WTC11 (cell line): Measurements from ENCODE around the gene SH3PXD2A. TPM values are rescaled to one million over a fixed set of nuclear protein-coding genes. Genes with fewer than 3 reads are reported as not detected.

Experiments
- ATAC-seq: fragments of 200-7000 bp; cut with Tn5 transposase; 2 replicates; pipeline ENCODE4 v1.10.0; 2021; ENCODE audit warnings: mild to moderate bottlenecking, moderate library complexity
- CTCF ChIA-PET: fragments of 300-600 bp; sonication (Branson Sonifier 250); formaldehyde crosslinking; loops from one replicate; lab custom pipeline; 2021; ENCODE audit warnings: antibody characterized with exemption; lab: Charles Lee
- POLR2A ChIA-PET: fragments of 350-600 bp; sonication (Branson Sonifier 250); formaldehyde crosslinking; loops from one replicate; lab custom pipeline; 2021; ENCODE audit warnings: antibody characterized with exemption; lab: Charles Lee
- DNase-seq: peaks from one replicate; pipeline ENCODE4 v3.0.0; 2021; ENCODE audit warnings: low spot score
- H3K27ac Mint-ChIP-seq: 2 replicates; pipeline ENCODE4 v1.8.0; 2021; ENCODE audit warnings: mixed read lengths
- H3K27me3 Mint-ChIP-seq: 2 replicates; pipeline ENCODE4 v1.8.0; 2021; ENCODE audit warnings: low read depth, mild to moderate bottlenecking, moderate library complexity, mixed read lengths
- H3K36me3 Mint-ChIP-seq: 2 replicates; pipeline ENCODE4 v1.8.0; 2021; ENCODE audit warnings: mixed read lengths
- H3K4me1 Mint-ChIP-seq: 2 replicates; pipeline ENCODE4 v1.8.0; 2022; ENCODE audit warnings: mixed read lengths
- H3K4me3 Mint-ChIP-seq: 2 replicates; pipeline ENCODE4 v1.8.0; 2021; ENCODE audit warnings: mild to moderate bottlenecking, moderate library complexity, mixed read lengths
- H3K9me3 Mint-ChIP-seq: 2 replicates; pipeline ENCODE4 v1.8.0; 2021; ENCODE audit warnings: mixed read lengths
- HMGA2 ChIP-seq: fragments of 250-450 bp; sonication (Bioruptor Pico); IDR thresholded peaks from 2 replicates; pipeline ENCODE4 v1.4.0; 2021; ENCODE audit warnings: mild to moderate bottlenecking, moderate library complexity
- MYBL2 ChIP-seq: sonication (generic); formaldehyde crosslinking; IDR thresholded peaks from 2 replicates; pipeline ENCODE4 v1.8.1; 2023; ENCODE audit warnings: mild to moderate bottlenecking, moderate library complexity, missing genetic modification reagents
- RORB ChIP-seq: fragments of 250-450 bp; sonication (Bioruptor Pico); IDR thresholded peaks from 2 replicates; pipeline ENCODE4 v1.9.0; 2021; ENCODE audit warnings: mild to moderate bottlenecking
- SMAD4 ChIP-seq: sonication (generic); formaldehyde crosslinking; IDR thresholded peaks from 2 replicates; pipeline ENCODE4 v1.8.0; 2022; ENCODE audit warnings: mild to moderate bottlenecking, missing genetic modification reagents
- ZNF121 ChIP-seq: sonication (generic); formaldehyde crosslinking; IDR thresholded peaks from 2 replicates; pipeline ENCODE4 v1.8.0; 2023; ENCODE audit warnings: missing genetic modification reagents
- ZNF317 ChIP-seq: sonication (generic); formaldehyde crosslinking; IDR thresholded peaks from 2 replicates; pipeline ENCODE4 v1.8.1; 2023; ENCODE audit warnings: low read depth, mild to moderate bottlenecking, moderate library complexity, missing genetic modification reagents, borderline replicate concordance
- ZNF396 ChIP-seq: fragments of 250-450 bp; sonication (Bioruptor Pico); IDR thresholded peaks from 2 replicates; pipeline ENCODE4 v1.8.0; 2021; ENCODE audit warnings: mild to moderate bottlenecking, moderate library complexity, borderline replicate concordance
- ZNF416 ChIP-seq: fragments of 250-450 bp; sonication (Bioruptor Pico); IDR thresholded peaks from 2 replicates; pipeline ENCODE4 v1.9.0; 2021; ENCODE audit warnings: mild to moderate bottlenecking, inconsistent platforms
- total RNA-seq: library from RNA; stranded (reverse); gene quantifications from 3 replicates; pipeline ENCODE4 v1.2.3, GENCODE V29; 2021
- TF ChIP-seq, protein P1 (sequence below): fragments of 250-450 bp; sonication (Bioruptor Pico); IDR thresholded peaks from 2 replicates; pipeline ENCODE4 v1.9.0; 2021; ENCODE audit warnings: mild to moderate bottlenecking
- TF ChIP-seq, protein P2 (sequence below): sonication (generic); formaldehyde crosslinking; IDR thresholded peaks from 2 replicates; pipeline ENCODE4 v1.8.1; 2023; ENCODE audit warnings: mild to moderate bottlenecking, missing genetic modification reagents
- TF ChIP-seq, protein P3 (sequence below): fragments of 250-450 bp; sonication (Bioruptor Pico); IDR thresholded peaks from 2 replicates; pipeline ENCODE4 v1.8.0; 2021; ENCODE audit warnings: mild to moderate bottlenecking
- TF ChIP-seq, protein P4 (sequence below): sonication (generic); formaldehyde crosslinking; IDR thresholded peaks from 2 replicates; pipeline ENCODE4 v1.8.0; 2022; ENCODE audit warnings: mild to moderate bottlenecking, missing genetic modification reagents
- TF ChIP-seq, protein P5 (sequence below): sonication (generic); formaldehyde crosslinking; IDR thresholded peaks from 2 replicates; pipeline ENCODE4 v1.8.1; 2023; ENCODE audit warnings: mild to moderate bottlenecking, missing genetic modification reagents
- TF ChIP-seq, protein P6 (sequence below): sonication (generic); formaldehyde crosslinking; IDR thresholded peaks from 2 replicates; pipeline ENCODE4 v1.8.1; 2023; ENCODE audit warnings: mild to moderate bottlenecking, missing genetic modification reagents, moderate library complexity
- TF ChIP-seq, protein P7 (sequence below): sonication (generic); formaldehyde crosslinking; conservative IDR thresholded peaks from 2 replicates; pipeline ENCODE4 v1.8.1; 2023; ENCODE audit warnings: mild to moderate bottlenecking, low read depth, missing genetic modification reagents, moderate library complexity

SH3PXD2A gene
- total RNA-seq, 1 experiment from 2014 or later, result 15.7 TPM

DNA sequence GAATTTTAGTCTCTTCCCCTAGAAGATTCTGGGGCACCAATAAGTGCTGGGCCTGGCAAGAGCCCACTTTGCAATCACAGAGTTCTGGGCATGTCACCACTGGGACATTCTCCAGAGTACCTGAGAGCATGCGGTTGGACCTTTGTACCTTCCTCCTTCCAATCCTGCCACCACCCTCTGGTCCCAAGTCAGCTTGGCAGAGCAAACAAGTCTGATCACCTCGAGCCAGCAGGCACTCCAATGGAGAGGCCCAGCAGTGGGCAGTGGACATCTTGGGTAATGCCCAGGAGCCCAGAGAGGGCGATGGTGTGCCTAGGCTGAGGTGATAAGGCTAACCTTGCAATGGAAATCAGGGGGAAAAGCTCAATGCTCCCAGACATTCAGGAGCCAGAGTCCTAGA is 43.4 kb downstream of the SH3PXD2A start (continued):
- TF ChIP-seq, protein P1, sequence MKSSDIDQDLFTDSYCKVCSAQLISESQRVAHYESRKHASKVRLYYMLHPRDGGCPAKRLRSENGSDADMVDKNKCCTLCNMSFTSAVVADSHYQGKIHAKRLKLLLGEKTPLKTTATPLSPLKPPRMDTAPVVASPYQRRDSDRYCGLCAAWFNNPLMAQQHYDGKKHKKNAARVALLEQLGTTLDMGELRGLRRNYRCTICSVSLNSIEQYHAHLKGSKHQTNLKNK, result no peak
- no peak for TF ChIP-seq HMGA2 (CRISPR knock-in tag)

DNA sequence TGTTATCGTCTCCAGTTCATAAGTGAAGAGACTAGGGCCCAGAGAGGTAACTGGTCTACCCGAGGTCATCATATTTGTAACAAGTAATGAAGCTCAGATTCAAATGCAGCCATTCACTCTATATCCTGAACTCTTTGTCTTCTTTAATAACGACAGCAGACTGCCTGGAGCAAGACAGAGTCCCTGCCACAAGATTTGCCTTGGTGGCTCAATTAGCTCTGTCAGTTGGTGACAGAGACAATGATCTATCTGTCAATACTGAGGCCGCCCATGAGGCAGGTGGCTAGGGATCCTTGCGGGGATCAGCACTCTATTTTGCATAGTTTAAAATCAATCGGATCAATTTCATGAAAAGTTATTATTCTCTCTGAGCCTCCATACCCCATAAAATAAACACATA is 43.9 kb downstream of the SH3PXD2A start:
- no peak for ATAC-seq
- H3K27ac Mint-ChIP-seq, result no peak overlapping the region
- POLR2A ChIA-PET, result no interaction called here

More for the DNA sequence above, 43.9 kb downstream of the SH3PXD2A start:
- TF ChIP-seq ZNF317, result no peak
- TF ChIP-seq, protein P2, sequence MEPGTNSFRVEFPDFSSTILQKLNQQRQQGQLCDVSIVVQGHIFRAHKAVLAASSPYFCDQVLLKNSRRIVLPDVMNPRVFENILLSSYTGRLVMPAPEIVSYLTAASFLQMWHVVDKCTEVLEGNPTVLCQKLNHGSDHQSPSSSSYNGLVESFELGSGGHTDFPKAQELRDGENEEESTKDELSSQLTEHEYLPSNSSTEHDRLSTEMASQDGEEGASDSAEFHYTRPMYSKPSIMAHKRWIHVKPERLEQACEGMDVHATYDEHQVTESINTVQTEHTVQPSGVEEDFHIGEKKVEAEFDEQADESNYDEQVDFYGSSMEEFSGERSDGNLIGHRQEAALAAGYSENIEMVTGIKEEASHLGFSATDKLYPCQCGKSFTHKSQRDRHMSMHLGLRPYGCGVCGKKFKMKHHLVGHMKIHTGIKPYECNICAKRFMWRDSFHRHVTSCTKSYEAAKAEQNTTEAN (CRISPR knock-in tag), result no peak
- TF ChIP-seq MYBL2 (CRISPR knock-in tag), result no peak
- TF ChIP-seq ZNF121 (CRISPR knock-in tag), result no peak
- TF ChIP-seq, protein P3, sequence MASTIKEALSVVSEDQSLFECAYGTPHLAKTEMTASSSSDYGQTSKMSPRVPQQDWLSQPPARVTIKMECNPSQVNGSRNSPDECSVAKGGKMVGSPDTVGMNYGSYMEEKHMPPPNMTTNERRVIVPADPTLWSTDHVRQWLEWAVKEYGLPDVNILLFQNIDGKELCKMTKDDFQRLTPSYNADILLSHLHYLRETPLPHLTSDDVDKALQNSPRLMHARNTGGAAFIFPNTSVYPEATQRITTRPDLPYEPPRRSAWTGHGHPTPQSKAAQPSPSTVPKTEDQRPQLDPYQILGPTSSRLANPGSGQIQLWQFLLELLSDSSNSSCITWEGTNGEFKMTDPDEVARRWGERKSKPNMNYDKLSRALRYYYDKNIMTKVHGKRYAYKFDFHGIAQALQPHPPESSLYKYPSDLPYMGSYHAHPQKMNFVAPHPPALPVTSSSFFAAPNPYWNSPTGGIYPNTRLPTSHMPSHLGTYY (CRISPR knock-in tag), result no peak
- TF ChIP-seq, protein P4, sequence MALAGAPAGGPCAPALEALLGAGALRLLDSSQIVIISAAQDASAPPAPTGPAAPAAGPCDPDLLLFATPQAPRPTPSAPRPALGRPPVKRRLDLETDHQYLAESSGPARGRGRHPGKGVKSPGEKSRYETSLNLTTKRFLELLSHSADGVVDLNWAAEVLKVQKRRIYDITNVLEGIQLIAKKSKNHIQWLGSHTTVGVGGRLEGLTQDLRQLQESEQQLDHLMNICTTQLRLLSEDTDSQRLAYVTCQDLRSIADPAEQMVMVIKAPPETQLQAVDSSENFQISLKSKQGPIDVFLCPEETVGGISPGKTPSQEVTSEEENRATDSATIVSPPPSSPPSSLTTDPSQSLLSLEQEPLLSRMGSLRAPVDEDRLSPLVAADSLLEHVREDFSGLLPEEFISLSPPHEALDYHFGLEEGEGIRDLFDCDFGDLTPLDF (CRISPR knock-in tag), result no peak
- TF ChIP-seq, protein P5, sequence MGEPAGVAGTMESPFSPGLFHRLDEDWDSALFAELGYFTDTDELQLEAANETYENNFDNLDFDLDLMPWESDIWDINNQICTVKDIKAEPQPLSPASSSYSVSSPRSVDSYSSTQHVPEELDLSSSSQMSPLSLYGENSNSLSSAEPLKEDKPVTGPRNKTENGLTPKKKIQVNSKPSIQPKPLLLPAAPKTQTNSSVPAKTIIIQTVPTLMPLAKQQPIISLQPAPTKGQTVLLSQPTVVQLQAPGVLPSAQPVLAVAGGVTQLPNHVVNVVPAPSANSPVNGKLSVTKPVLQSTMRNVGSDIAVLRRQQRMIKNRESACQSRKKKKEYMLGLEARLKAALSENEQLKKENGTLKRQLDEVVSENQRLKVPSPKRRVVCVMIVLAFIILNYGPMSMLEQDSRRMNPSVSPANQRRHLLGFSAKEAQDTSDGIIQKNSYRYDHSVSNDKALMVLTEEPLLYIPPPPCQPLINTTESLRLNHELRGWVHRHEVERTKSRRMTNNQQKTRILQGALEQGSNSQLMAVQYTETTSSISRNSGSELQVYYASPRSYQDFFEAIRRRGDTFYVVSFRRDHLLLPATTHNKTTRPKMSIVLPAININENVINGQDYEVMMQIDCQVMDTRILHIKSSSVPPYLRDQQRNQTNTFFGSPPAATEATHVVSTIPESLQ, result no peak
- no peak for TF ChIP-seq ZNF396 (CRISPR knock-in tag)
- no peak for TF ChIP-seq RORB (CRISPR knock-in tag)
- no peak for TF ChIP-seq SMAD4 (CRISPR knock-in tag)
- no peak for TF ChIP-seq ZNF416
- TF ChIP-seq, protein P6, sequence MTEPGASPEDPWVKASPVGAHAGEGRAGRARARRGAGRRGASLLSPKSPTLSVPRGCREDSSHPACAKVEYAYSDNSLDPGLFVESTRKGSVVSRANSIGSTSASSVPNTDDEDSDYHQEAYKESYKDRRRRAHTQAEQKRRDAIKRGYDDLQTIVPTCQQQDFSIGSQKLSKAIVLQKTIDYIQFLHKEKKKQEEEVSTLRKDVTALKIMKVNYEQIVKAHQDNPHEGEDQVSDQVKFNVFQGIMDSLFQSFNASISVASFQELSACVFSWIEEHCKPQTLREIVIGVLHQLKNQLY, result no peak
- TF ChIP-seq, protein P7, sequence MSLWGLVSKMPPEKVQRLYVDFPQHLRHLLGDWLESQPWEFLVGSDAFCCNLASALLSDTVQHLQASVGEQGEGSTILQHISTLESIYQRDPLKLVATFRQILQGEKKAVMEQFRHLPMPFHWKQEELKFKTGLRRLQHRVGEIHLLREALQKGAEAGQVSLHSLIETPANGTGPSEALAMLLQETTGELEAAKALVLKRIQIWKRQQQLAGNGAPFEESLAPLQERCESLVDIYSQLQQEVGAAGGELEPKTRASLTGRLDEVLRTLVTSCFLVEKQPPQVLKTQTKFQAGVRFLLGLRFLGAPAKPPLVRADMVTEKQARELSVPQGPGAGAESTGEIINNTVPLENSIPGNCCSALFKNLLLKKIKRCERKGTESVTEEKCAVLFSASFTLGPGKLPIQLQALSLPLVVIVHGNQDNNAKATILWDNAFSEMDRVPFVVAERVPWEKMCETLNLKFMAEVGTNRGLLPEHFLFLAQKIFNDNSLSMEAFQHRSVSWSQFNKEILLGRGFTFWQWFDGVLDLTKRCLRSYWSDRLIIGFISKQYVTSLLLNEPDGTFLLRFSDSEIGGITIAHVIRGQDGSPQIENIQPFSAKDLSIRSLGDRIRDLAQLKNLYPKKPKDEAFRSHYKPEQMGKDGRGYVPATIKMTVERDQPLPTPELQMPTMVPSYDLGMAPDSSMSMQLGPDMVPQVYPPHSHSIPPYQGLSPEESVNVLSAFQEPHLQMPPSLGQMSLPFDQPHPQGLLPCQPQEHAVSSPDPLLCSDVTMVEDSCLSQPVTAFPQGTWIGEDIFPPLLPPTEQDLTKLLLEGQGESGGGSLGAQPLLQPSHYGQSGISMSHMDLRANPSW, result no peak
- TF ChIP-seq HMGA2 (CRISPR knock-in tag), result no peak
- Mint-ChIP-seq H3K4me3 (no peak overlapping the region), H3K4me1 (peaks cover 11% of the 10 kb centered on the region), H3K36me3 (no peaks in the 10 kb centered on the region), H3K27me3 (no peaks in the 10 kb centered on the region), H3K9me3 (no peaks in the 10 kb centered on the region)
- no peak for DNase-seq
- CTCF ChIA-PET, result no interaction called here
